B cell (primary cell): ENCODE data around the gene BCAN. TPM values are rescaled to one million over a fixed set of nuclear protein-coding genes. Genes with fewer than 3 reads are reported as not detected.

Experiments
- ATAC-seq: fragments of 200-7000 bp; cut with Tn5 transposase; one replicate; pipeline ENCODE4 v1.10.0; 2021; ENCODE audit warnings: low read depth, mild to moderate bottlenecking, moderate number of reproducible peaks, moderate library complexity
- CTCF ChIA-PET: fragments of 350-600 bp; sonication (Branson Sonifier 250); formaldehyde crosslinking; loops from one replicate; lab custom pipeline; 2021; ENCODE audit warnings: antibody characterized with exemption, inconsistent platforms; lab: Charles Lee
- POLR2A ChIA-PET: fragments of 350-600 bp; sonication (Branson Sonifier 250); formaldehyde crosslinking; loops from one replicate; lab custom pipeline; 2021; ENCODE audit warnings: antibody characterized with exemption; lab: Charles Lee
- DNase-seq: peaks from one replicate; pipeline ENCODE4 v3.0.0; 2013
- H2AFZ ChIP-seq: 2 replicates; pipeline ENCODE4 v1.6.1; 2012; ENCODE audit warnings: mild to moderate bottlenecking, low read depth, low read length; ENCODE audit not compliant: insufficient read depth, poor library complexity, severe bottlenecking
- H3K27ac ChIP-seq, 2 donors: 1 replicate in 1 of 2; 2 replicates in 1 of 2; pipeline ENCODE4 v1.5.1; 2012 to 2013; ENCODE audit warnings: low read length in 2 of 2, mild to moderate bottlenecking in 2 of 2, moderate library complexity in 1 of 2
- H3K27me3 ChIP-seq, 4 experiments: fragments of 200-600 bp in 1 of 4; sonication (generic) in 1 of 4; replicated peaks in 1 of 4; 1 replicate in 2 of 4; 2 replicates in 2 of 4; pipeline versions ENCODE4 v1.6.1 to v1.7.0; 2013 to 2016; ENCODE audit warnings: low read length in 3 of 4, mild to moderate bottlenecking in 2 of 4, mixed read lengths in 1 of 4, moderate library complexity in 1 of 4; ENCODE audit not compliant: insufficient read depth in 4 of 4, control insufficient read depth in 3 of 4; ENCODE audit errors: control extremely low read depth in 1 of 4
- H3K36me3 ChIP-seq, 2 experiments: replicated peaks in 1 of 2; 1 replicate in 1 of 2; 2 replicates in 1 of 2; pipeline versions ENCODE4 v1.6.1 to v1.7.1; 2013; ENCODE audit warnings: low read length in 1 of 2; ENCODE audit not compliant: insufficient read depth in 2 of 2, control insufficient read depth in 1 of 2; ENCODE audit errors: control extremely low read depth in 1 of 2, extremely low read depth in 1 of 2
- H3K4me1 ChIP-seq, 2 donors: fragments of 200-600 bp in 1 of 2; sonication (generic) in 1 of 2; 1 replicate in 1 of 2; 2 replicates in 1 of 2; pipeline versions ENCODE4 v1.5.1 to v1.6.1; 2013 to 2017; ENCODE audit warnings: low read length in 2 of 2; ENCODE audit not compliant: control insufficient read depth in 2 of 2, insufficient read depth in 2 of 2
- H3K4me2 ChIP-seq: replicated peaks from 2 replicates; pipeline ENCODE3; 2012; ENCODE audit warnings: mild to moderate bottlenecking, low read depth, low read length; ENCODE audit not compliant: poor library complexity, severe bottlenecking
- H3K4me3 ChIP-seq, 5 experiments: fragments of 200-600 bp in 1 of 5; sonication (generic) in 1 of 5; 1 replicate in 3 of 5; 2 replicates in 2 of 5; pipeline versions ENCODE4 v1.5.1 to v1.7.0; 2011 to 2016; ENCODE audit warnings: low read length in 4 of 5, mild to moderate bottlenecking in 4 of 5, low read depth in 2 of 5, control low read depth in 1 of 5, moderate library complexity in 1 of 5; ENCODE audit not compliant: insufficient read depth in 1 of 5; ENCODE audit errors: control extremely low read depth in 1 of 5, extremely low read depth in 1 of 5
- H3K79me2 ChIP-seq: fragments of 200-600 bp; sonication (generic); one replicate; pipeline ENCODE4 v1.6.0; 2016; ENCODE audit warnings: low read length; ENCODE audit not compliant: control insufficient read depth, insufficient read depth
- H3K9ac ChIP-seq: fragments of 200-600 bp; sonication (generic); 2 replicates; pipeline ENCODE4 v1.6.1; 2017; ENCODE audit warnings: mild to moderate bottlenecking, low read length, moderate library complexity
- H3K9me3 ChIP-seq, 3 donors: one replicate each; pipeline versions ENCODE4 v1.6.1 to v1.7.1; 2013; ENCODE audit warnings: low read length in 2 of 3; ENCODE audit not compliant: control insufficient read depth in 2 of 3, insufficient read depth in 1 of 3; ENCODE audit errors: control extremely low read depth in 1 of 3
- H4K20me1 ChIP-seq: 2 replicates; pipeline ENCODE4 v1.6.0; 2012; ENCODE audit warnings: mild to moderate bottlenecking, low read length; ENCODE audit not compliant: insufficient read depth, control insufficient read depth, poor library complexity, severe bottlenecking
- H3K27ac Mint-ChIP-seq: one replicate; pipeline ENCODE4 v1.8.0; 2021; ENCODE audit warnings: mixed read lengths
- H3K27me3 Mint-ChIP-seq: one replicate; pipeline ENCODE4 v1.8.0; 2021; ENCODE audit warnings: mixed read lengths
- H3K4me1 Mint-ChIP-seq: one replicate; pipeline ENCODE4 v1.8.0; 2021; ENCODE audit warnings: mixed read lengths
- H3K4me3 Mint-ChIP-seq: one replicate; pipeline ENCODE4 v1.8.0; 2021; ENCODE audit warnings: mixed read lengths
- H3K9me3 Mint-ChIP-seq: one replicate; pipeline ENCODE4 v1.8.0; 2022; ENCODE audit warnings: mixed read lengths; ENCODE audit not compliant: insufficient read depth
- EZH2 ChIP-seq: IDR thresholded peaks from 2 replicates; pipeline ENCODE4 v1.6.1; 2012; ENCODE audit warnings: borderline replicate concordance, low read depth, mild to moderate bottlenecking, moderate library complexity, low read length; ENCODE audit not compliant: insufficient read depth, poor library complexity, severe bottlenecking
- WGBS: methylation state at CpG from one replicate; pipeline ENCODE4 v1.1.5; 2013; ENCODE audit warnings: missing lambda C conversion rate; ENCODE audit not compliant: insufficient coverage; 5-methylcytosine and 5-hydroxymethylcytosine counted together
- intact Hi-C: fragments of 100-400 bp; cut with micrococcal nuclease; formaldehyde crosslinking; loops from one replicate; pipeline ENCODE4 v1.10.0; 2022
- polyA plus RNA-seq: library from polyadenylated mRNA; depleted of rRNA; stranded (reverse); fragments of >200 nt; gene quantifications from 2 replicates; pipeline ENCODE4 v1.2.3, GENCODE V29; 2012
- total RNA-seq, 2 donors: library from RNA; stranded (reverse); fragments of 120-200 nt in 1 of 2; gene quantifications; 1 replicate in 1 of 2; 2 replicates in 1 of 2; pipeline versions ENCODE4 v1.2.3 to v1.2.4, GENCODE V29; 2013 to 2022
- TF ChIP-seq, protein P1 (sequence below): fragments of 200-600 bp; IDR thresholded peaks from one replicate; pipeline ENCODE4 v1.8.0; 2022; ENCODE audit warnings: antibody characterized with exemption, mild to moderate bottlenecking

Gene BCAN
- total and polyA plus RNA-seq, 2 donors (not counting 1 experiment from before 2014, with no cell fraction given) = not detected

DNA sequence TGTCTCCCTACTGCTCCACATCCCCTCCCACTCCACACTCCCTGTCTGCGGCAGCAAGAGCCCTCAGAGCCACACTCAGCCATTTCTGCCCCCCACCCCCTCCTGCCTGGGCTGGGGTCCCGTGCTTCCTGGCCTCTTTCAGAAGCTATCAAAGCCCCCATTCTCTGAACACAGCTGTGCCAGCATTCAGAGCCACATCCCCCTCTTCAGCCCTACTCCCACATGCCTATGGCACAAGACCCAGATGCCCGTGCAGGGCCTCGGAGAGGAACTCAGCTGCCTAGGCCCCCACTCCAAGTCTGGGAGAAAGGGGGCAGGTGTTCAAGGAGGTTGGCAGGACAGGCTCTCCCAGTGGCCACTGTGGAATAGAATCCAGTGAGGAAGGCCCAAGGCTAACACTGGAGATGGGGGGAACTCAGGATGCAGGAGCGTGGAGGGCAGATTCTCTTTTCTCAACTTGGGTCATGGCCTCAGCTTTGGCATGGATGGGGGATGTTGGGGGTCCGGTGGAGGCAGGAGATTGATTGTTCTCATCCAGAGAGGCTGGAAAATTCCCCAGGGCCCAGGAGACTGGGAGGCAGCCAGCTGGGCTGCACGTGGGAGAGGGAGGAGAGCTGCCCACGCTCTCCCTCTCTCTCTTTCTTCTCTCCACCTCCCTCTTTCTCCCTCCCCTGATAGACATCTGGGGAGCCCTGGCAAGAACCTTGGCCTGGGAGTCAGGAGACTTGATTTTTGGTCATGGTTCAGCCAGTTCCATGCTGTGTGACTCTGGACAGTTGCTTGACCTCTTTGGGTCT is 3.5 kb upstream of the BCAN start:
- ATAC-seq (no peak), DNase-seq (no peak)
- no peak overlapping the region for H3K4me3 Mint-ChIP-seq
- Histone ChIP-seq H3K9me3 (peaks cover 0 to 6% (median 0%) of the 10 kb centered on the region in 3 donors), H3K27me3 (peaks cover 0 to 64% (median 40%) of the 10 kb centered on the region in 4 experiments), H2AFZ (no peak overlapping the region), H3K27ac (no peak overlapping the region), H3K4me1 (peaks cover 18 to 23% of the 10 kb centered on the region in 2 donors), H3K36me3 (no peaks in the 10 kb centered on the region), H3K4me3 (no peak overlapping the region), H3K79me2 (no peaks in the 10 kb centered on the region), H4K20me1 (no peaks in the 10 kb centered on the region), H3K4me2 (no peak overlapping the region), H3K9ac (no peak overlapping the region)
- CTCF ChIA-PET = interaction anchor here (0.7 to 1.8 kb wide), 5 partner anchors 10 to 253 kb away, joined by 3 to 7 read pairs (median 4); no protein-coding TSS in a partner anchor
- POLR2A ChIA-PET = no interaction called here
- H3K9me3 Mint-ChIP-seq = no peaks in the 10 kb centered on the region
- no peak overlapping the region for H3K27ac Mint-ChIP-seq
- intact Hi-C loops = no loop called here
- TF ChIP-seq, protein P1, sequence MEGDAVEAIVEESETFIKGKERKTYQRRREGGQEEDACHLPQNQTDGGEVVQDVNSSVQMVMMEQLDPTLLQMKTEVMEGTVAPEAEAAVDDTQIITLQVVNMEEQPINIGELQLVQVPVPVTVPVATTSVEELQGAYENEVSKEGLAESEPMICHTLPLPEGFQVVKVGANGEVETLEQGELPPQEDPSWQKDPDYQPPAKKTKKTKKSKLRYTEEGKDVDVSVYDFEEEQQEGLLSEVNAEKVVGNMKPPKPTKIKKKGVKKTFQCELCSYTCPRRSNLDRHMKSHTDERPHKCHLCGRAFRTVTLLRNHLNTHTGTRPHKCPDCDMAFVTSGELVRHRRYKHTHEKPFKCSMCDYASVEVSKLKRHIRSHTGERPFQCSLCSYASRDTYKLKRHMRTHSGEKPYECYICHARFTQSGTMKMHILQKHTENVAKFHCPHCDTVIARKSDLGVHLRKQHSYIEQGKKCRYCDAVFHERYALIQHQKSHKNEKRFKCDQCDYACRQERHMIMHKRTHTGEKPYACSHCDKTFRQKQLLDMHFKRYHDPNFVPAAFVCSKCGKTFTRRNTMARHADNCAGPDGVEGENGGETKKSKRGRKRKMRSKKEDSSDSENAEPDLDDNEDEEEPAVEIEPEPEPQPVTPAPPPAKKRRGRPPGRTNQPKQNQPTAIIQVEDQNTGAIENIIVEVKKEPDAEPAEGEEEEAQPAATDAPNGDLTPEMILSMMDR = no peak
- no peak for TF ChIP-seq EZH2
- 69% methylated on average over 4 of the region's 8 CpGs for WGBS
- peaks cover 19% of the 10 kb centered on the region for H3K4me1 Mint-ChIP-seq
- H3K27me3 Mint-ChIP-seq = peaks cover 77% of the 10 kb centered on the region

DNA sequence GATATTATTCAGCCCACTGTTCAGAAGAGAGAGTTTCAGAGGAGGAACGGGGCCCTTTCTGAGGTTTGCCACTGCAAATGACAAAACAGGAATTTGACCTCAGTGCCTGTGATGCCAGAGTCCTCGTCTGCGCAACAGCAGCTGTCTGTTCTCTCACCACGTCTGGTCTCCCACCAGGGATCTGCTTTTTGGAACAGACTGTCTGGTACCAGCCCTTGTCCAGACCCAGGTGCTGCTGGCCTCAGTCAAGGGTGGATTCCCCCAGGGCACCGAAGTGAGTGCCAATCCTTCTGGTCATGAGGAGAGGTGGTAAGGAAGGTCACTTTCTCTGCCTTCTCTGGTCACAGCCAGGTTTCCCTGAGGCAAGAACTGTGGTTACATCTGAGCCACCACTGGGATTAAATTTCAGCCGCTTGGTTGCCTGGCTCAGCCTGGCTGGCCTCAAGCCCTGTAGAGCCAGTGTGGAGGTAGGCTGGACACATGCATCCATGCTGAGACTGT is 2.3 kb upstream of the BCAN start:
- Mint-ChIP-seq H3K27ac (no peak overlapping the region), H3K4me1 (peaks cover 23% of the 10 kb centered on the region), H3K27me3 (peaks cover 76% of the 10 kb centered on the region), H3K9me3 (no peaks in the 10 kb centered on the region), H3K4me3 (no peak overlapping the region)
- no peaks in the 10 kb centered on the region for H3K36me3 ChIP-seq
- POLR2A ChIA-PET = no interaction called here
- H2AFZ ChIP-seq = no peak overlapping the region
- intact Hi-C loops = loop anchor here (2.0 kb wide), 1 partner anchor 17 kb away; no protein-coding TSS in a partner anchor
- ATAC-seq (no peak), DNase-seq (no peak)
- TF ChIP-seq EZH2 = no peak
- TF ChIP-seq, protein P1 = no peak
- CTCF ChIA-PET = interaction anchor here (1.8 kb wide), 1 partner anchor 9 kb away, joined by 4 read pairs; no protein-coding TSS in a partner anchor
- H4K20me1 ChIP-seq = no peaks in the 10 kb centered on the region
- no peaks in the 10 kb centered on the region for H3K79me2 ChIP-seq
- H3K27me3 ChIP-seq = peaks cover 0 to 71% (median 44%) of the 10 kb centered on the region in 4 experiments
- H3K4me3 ChIP-seq = no peak overlapping the region
- peaks cover 24 to 28% of the 10 kb centered on the region in 2 donors for H3K4me1 ChIP-seq
- no peak overlapping the region for H3K9ac ChIP-seq
- no peak overlapping the region for H3K4me2 ChIP-seq
- WGBS = 63% methylated on average over 6 of the region's 6 CpGs
- peaks cover 0 to 6% (median 0%) of the 10 kb centered on the region in 3 donors for H3K9me3 ChIP-seq
- no peak overlapping the region for H3K27ac ChIP-seq
